NT2/D1 (cell line): ENCODE results near the gene CD14.
A peak's percentile ranks its signal among the peaks of the same experiment; 100 is the strongest.

Experiments
- DNase-seq: peaks from one replicate; pipeline ENCODE4 v3.0.0-alpha.2; 2011; ENCODE audit warnings: low read depth, low spot score
- H3K27me3 ChIP-seq: 2 replicates; pipeline ENCODE4 v1.6.0; 2011; ENCODE audit warnings: mild to moderate bottlenecking; ENCODE audit not compliant: insufficient read length, insufficient read depth
- H3K36me3 ChIP-seq: 2 replicates; pipeline ENCODE4 v1.6.1; 2011; ENCODE audit warnings: mild to moderate bottlenecking, low read length, mixed read lengths; ENCODE audit not compliant: insufficient read depth, insufficient read length
- H3K4me1 ChIP-seq: 2 replicates; pipeline ENCODE4 v1.5.1; 2011; ENCODE audit not compliant: insufficient read depth, insufficient read length
- H3K4me3 ChIP-seq: 2 replicates; pipeline ENCODE4 v1.5.1; 2011; ENCODE audit warnings: low read depth; ENCODE audit not compliant: insufficient read length
- H3K9ac ChIP-seq: 2 replicates; pipeline ENCODE4 v1.6.0; 2011; ENCODE audit warnings: low read depth; ENCODE audit not compliant: insufficient read length
- H3K9me3 ChIP-seq: 2 replicates; pipeline ENCODE4 v1.5.1; 2011; ENCODE audit warnings: mild to moderate bottlenecking, low read length; ENCODE audit not compliant: insufficient read depth
- SUZ12 ChIP-seq: IDR thresholded peaks from 2 replicates; pipeline ENCODE4 v1.6.1; 2011; ENCODE audit not compliant: insufficient read length, insufficient read depth; ENCODE audit errors: extremely low read depth
- YY1 ChIP-seq: IDR thresholded peaks from 2 replicates; pipeline ENCODE4 v1.6.1; 2011; ENCODE audit not compliant: insufficient read length, insufficient read depth
- ZNF274 ChIP-seq: IDR thresholded peaks from 2 replicates; pipeline ENCODE4 v1.6.1; 2011; ENCODE audit warnings: mild to moderate bottlenecking, low read depth, low read length

CD14 gene

DNA sequence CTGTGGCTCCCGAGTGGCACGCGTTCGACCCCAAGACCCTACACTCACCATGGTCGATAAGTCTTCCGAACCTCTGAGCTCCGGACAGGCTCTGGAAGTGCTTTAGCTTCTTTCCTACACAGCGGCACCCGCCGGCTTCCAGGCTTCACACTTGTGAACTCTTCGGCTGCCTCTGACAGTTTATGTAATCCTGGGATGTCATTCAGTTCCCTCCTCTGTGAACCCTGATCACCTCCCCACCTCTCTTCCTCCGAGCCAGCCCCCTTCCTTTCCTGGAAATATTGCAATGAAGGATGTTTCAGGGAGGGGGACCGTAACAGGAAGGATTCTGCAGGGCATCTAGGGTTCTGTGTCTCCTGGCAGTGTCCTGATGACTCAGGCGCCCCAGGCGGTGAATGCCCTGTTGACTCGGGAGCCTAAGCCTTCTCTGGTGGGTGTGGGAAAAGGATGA, at the start of gene CD14:
CD14 (minus strand) TSS at position 155 of the 451 bp plus-strand sequence; CDS start at position 51, 104 bp downstream.
- Histone ChIP-seq H3K9me3 (peaks cover 35% of the 10 kb centered on the region), H3K4me3 (peak within 1 kb of the TSS; percentile 10), H3K4me1 (peaks cover 2% of the 10 kb centered on the region), H3K36me3 (no peaks in the 10 kb centered on the region), H3K9ac (peak within 1 kb of the TSS; percentile 9), H3K27me3 (peaks cover 25% of the 10 kb centered on the region)
- TF ChIP-seq ZNF274 (no peak), YY1 (no peak), SUZ12 (no peak)
- DNase-seq, result no peak

DNA sequence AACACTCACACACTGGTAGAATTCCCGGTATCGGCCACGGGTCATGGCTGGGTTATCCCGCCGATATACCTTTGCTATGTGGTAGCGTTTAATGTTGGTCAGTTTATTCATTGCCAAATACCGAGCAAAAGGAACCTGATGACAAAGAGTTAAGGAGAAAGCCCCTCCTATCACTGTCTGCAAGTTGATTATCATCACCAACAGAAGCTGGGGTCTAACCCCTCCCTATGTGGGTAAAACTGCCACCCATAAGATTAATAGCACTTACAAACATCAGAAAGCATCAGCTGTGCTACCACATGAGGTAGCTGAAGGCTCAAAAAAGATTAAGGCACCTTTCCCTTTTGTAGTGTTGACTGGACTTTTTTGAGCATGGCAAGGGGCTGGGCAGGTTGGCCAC, 46.0 kb upstream of the CD14 start:
- DNase-seq, result no peak
- Histone ChIP-seq H3K9ac (no peak overlapping the region), H3K36me3 (peaks cover 76% of the 10 kb centered on the region), H3K4me1 (no peaks in the 10 kb centered on the region), H3K9me3 (no peaks in the 10 kb centered on the region), H3K27me3 (no peaks in the 10 kb centered on the region), H3K4me3 (no peak overlapping the region)
- TF ChIP-seq SUZ12 (no peak), ZNF274 (no peak), YY1 (no peak)

DNA sequence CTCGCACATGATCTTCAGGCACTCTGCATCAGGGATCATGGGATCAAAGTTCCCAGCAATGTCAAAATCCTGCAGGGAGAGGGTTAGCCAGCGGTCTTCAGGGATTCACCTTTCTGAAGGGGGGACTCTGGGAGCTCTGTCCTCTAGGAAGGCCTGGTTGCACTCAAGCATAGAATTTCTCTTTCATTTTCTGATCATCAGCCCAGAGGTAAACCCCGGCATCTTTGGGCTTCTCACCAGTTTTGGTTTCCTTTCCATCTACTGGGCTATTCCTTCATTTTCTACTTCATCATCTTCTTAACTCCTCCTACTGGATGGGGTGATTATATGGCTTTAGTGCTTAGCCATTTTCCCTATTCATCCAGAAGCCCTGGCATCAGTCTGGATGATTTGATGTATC, 45.0 kb upstream of the CD14 start:
- H3K27me3 ChIP-seq, result no peaks in the 10 kb centered on the region
- no peaks in the 10 kb centered on the region for H3K4me1 ChIP-seq
- no peak for DNase-seq
- no peak overlapping the region for H3K9ac ChIP-seq
- TF ChIP-seq SUZ12, result no peak
- no peak for TF ChIP-seq ZNF274
- no peak for TF ChIP-seq YY1
- H3K9me3 ChIP-seq, result no peaks in the 10 kb centered on the region
- H3K4me3 ChIP-seq, result no peak overlapping the region
- peaks cover 78% of the 10 kb centered on the region for H3K36me3 ChIP-seq

DNA sequence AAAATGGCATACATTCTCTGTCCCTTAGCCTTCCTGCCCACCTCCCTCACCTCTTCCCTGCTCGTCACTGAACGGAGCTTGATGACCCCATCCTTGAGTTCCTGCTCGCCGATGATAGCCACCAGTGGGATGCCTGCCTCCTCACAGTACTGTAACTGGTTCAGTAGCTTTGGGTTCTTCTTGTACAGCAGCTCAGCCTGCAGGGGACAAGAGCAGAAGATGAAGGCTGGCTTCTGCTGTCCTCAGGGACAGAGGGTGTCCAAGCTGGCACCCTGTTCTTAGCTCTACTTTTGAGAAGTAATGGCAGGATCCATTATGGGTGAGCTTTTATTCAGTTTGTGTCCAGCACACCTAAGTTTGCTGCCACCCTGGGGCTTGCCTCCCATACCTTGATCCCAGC, 41.7 kb upstream of the CD14 start:
- TF ChIP-seq YY1, result no peak
- no peaks in the 10 kb centered on the region for H3K9me3 ChIP-seq
- DNase-seq, result no peak
- no peaks in the 10 kb centered on the region for H3K27me3 ChIP-seq
- peaks cover 84% of the 10 kb centered on the region for H3K36me3 ChIP-seq
- H3K9ac ChIP-seq, result no peak overlapping the region
- H3K4me3 ChIP-seq, result no peak overlapping the region
- H3K4me1 ChIP-seq, result no peaks in the 10 kb centered on the region

DNA sequence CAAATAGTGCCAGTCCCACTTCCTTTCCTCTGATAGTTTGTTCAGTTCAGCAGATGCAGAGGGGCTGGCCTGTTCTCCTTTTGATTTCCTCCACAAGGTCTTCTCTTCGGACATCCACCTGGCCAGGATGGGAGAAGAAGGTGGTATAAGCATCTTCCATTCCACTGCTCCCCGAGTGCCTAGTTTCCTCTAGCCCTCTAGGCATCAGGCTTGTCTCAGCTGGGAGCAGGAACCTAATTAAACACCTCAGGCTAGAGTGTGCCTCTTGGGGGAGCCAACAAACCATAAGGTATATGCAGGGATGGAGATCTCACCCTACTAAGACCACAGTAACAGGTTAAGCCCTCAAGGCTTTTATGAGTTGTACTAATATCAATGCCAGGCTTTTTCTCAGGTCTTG, 41.2 kb upstream of the CD14 start:
- Histone ChIP-seq H3K9ac (no peak overlapping the region), H3K4me1 (no peaks in the 10 kb centered on the region), H3K9me3 (no peaks in the 10 kb centered on the region), H3K4me3 (no peak overlapping the region), H3K27me3 (no peaks in the 10 kb centered on the region), H3K36me3 (peaks cover 84% of the 10 kb centered on the region)
- no peak for DNase-seq
- TF ChIP-seq YY1 (no peak), SUZ12 (no peak), ZNF274 (no peak)

DNA sequence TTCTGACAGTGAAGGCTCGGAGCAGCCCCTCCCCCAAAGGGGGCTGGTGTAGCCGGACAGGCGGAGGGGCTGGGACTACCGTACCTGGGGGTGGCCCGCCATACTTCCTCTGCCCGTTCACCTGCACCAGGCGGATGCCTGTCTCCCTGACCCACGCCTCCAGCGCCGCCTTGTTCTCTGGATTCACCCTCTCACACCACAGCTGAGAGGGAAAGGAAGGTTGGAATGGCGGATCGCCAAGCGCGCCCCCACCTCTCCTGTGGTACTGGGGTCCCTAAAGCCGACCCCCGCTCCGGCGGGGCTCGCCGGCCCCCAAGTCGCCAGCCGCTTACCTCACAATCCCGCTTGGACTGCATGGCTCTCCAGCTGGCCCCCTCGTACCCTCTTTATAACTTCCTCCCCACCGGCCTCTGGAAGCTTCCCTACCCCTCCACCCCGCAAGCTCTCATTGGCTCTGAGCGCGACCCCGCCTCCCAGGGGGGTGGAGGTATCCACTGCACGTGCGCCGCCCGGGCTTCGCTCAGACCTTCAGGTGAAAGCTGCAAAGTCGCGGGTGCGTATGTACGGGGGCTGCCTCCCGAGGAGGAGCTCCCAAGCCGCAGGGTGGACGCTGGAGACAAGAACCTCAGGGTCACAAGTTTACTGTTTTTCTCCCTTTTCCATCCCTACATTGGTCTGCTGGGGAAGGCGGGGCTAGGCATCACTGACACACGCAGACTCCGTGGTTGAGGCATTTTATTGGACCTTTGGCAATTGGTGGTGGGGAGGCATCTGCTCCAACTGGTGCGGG, 40.4 kb upstream of the CD14 start, which contains the start of gene DND1:
DND1 (minus strand) TSS at position 390 of the 790 bp plus-strand sequence; CDS start at position 356, 34 bp downstream.
- Histone ChIP-seq H3K36me3 (peaks cover 87% of the 10 kb centered on the region), H3K4me1 (no peaks in the 10 kb centered on the region), H3K27me3 (no peaks in the 10 kb centered on the region), H3K4me3 (no peak within 1 kb of the TSS), H3K9me3 (no peaks in the 10 kb centered on the region), H3K9ac (no peak within 1 kb of the TSS)
- DNase-seq, result no peak
- TF ChIP-seq YY1, result no peak
- TF ChIP-seq SUZ12, result no peak
- TF ChIP-seq ZNF274, result no peak

DNA sequence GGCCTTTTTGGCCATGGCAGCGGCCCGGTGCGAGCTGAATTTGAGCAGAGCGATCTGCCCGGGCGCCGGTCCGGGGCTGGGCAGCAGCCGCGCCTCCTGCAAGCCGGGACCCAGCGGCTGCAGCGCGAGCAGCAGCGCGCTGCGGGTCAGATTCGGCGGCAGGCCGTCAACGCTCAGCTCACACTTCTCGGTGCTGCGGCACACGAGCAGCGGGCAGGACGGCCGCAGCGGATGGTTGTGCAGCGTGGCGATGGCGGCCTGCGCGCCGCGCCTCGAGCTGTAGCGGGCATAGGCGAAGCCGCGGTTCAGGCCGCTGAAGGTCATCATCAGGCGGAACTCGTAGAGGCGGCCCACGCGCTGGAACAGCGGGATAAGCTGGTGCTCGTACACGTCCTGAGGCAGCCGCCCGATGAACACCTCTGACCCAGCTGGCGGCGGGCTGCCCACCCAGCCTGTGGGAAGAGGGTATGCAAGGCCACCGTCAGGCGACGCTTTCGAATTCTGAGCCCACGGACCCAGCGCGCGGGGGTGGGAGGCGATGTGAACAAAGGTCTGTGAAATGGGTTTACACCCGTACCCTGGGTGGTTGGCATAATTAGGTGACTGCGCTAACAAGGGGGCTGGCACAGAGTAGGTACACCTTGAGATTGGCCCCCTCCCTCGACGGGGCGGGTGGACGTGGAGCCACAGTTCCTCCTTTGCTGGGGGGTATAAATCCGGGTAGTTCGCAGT, 39.6 kb upstream of the CD14 start:
- peaks cover 90% of the 10 kb centered on the region for H3K36me3 ChIP-seq
- TF ChIP-seq SUZ12, result no peak
- no peak for TF ChIP-seq ZNF274
- TF ChIP-seq YY1, result no peak
- no peak overlapping the region for H3K9ac ChIP-seq
- no peak for DNase-seq
- H3K4me1 ChIP-seq, result no peaks in the 10 kb centered on the region
- no peak overlapping the region for H3K4me3 ChIP-seq
- H3K27me3 ChIP-seq, result no peaks in the 10 kb centered on the region
- no peaks in the 10 kb centered on the region for H3K9me3 ChIP-seq
